ENCODE measurements around the gene GPC5. TPM values are rescaled to one million over a fixed set of nuclear protein-coding genes. Genes with fewer than 3 reads are reported as not detected.
"Not testable (repeated sequence)": the region's sequence is repeated elsewhere in the genome, so short reads cannot be mapped to it uniquely, and the experiment has no call there.

The GPC5 gene
- total RNA-seq, 1 experiment from 2014 or later = 14.2 TPM

DNA sequence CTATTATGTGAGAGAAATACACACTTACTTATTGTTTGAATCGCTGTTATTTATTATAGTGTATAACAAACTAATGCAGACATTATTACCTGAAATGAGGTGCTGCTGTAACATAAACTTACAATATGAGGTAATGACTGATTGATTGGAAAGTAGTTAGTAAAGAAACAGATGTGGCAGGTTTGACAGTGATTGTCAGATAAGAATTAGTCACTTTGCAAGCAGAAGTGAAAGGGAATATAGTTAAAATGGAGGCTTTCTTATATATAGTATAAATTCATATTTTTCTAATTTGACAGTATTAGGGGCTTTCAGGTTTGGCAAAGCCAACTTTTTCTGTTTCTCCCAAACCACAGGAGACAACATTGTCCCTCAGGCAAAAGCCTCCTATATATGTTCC, 30.3 kb upstream of the GPC5 start:
- in situ Hi-C loops (cut with HindIII; ENCODE audit: low sequenced_read_pairs) = no loop called here
- no peak for DNase-seq (ENCODE audit: low spot score)

DNA sequence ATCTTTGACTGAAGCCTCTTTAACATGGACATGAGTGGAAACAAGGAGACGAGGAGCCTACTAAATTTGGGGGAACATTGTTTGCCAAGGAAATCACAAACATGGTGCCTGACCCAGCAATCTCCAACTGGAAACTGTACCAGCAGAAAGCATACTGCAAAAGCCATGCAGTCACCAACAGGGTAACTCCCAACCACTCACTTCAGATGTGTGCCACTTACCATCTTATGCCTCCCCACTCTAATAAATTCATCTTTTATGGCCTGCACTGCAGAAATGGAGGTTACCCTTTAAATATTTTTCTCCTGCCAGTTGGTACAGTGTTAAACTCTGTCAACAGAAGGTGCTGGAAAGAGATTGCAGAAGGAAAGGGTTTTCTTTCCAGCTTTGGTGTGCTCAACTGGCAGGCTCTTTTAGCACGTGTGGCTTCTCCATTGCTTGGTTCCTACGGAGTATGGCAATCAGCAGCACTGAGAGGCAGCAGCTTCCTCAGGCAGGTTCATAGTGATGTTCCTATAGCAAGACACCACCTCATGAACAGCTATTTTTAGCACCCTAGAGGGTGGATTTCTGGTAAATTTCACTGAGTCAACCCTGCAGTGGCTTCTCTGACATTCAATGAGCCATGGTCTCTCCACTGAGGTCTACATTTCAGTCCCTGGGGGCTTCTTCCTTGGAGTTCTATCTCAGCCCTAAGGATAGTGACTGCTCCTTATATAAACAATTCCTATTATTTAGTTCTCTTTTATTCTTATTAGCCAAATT, 29.6 kb upstream of the GPC5 start:
- in situ Hi-C loops (cut with HindIII; ENCODE audit: low sequenced_read_pairs) = no loop called here

DNA sequence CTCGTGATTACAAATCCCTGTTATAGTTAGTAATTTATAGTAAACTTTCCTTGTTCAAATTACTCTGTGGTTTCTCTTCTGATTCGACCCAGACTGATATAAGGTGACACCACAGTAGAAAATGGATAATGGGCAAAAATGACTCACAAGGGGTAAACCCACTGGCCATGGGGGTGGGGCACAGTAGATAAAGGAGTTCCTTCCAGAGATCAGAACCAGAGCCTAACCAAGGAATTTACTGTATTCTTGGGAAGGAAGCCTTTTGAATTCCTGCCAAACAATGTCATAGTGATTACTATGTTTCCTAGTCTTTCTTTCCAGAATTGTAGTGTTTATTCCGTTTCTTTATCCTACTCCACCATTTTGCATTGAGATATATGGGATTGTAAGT, 29.0 kb upstream of the GPC5 start:
- DNase-seq (ENCODE audit: low spot score) = no peak
- in situ Hi-C loops (cut with HindIII; ENCODE audit: low sequenced_read_pairs) = no loop called here

More for the DNA sequence above, 29.6 kb upstream of the GPC5 start:
- DNase-seq (ENCODE audit: low spot score) = no peak

DNA sequence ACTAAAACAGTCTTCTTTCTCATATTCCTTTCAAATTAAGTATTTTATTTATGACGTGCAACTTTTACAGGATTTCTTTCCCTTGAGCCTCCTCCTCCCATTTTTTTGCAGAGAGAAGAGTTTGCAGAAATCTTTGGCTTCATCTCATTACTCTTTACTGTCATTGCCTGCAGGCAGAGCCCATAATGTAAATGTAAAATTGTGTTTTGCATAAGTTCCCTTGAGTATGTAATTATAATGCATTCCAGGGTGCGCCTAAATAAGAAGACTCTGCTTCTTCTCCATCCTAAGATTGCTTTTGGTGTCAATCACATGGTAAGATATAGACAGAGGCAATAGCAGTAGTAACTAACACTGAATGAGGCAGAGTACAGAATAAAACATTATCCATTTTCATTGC, 27.9 kb upstream of the GPC5 start:
- in situ Hi-C loops (cut with HindIII; ENCODE audit: low sequenced_read_pairs) = no loop called here
- no peak for DNase-seq (ENCODE audit: low spot score)

DNA sequence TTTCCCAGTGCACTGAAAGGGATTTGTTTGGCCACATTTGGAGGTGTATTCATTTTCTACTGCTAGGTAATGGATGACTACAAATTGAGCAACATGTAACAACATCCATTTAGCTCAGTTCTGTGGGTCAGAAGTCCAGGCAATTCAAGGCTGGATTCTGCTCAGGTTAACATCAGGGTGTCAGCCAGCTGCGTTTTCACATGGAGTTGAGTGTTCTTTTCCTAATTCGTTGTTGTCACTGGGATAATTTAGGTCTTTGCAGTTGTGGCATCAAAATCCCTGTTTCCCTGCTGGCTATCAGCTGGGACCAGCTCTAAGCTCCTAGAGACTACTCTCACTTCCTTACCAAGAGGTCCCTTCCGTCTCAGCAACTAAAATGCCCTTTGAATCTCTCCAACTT, 25.5 kb upstream of the GPC5 start:
- no peak for DNase-seq (ENCODE audit: low spot score)
- in situ Hi-C loops (cut with HindIII; ENCODE audit: low sequenced_read_pairs) = no loop called here

DNA sequence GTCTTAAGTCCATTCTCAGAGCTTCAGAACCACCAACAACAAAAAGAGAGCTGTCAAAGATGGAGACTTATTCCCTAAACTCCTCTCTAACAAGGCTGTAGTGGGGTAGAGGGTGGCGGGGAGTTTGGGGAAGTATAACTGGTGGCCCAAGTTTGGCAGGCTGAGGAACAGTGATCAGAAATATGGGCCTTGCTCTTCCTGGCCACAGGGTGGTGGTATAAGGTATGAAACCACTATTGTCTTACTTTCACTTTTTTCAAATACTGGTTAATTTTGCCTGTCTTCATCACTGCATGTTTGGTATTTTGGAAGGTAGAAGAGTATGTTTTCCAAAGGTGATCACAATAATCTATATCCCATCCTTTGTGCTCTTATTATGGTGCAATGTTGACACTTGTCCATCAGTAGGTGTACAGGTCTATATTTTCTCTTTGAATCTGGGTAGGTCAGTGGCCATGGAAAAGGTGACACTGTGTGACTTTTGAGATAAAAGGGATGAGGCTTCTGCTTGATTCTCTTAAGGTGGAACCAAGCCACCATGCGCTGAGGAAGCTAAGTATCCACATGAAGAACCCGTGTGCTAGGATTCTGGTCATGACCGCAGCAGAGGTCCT, 23.2 kb upstream of the GPC5 start:
- no peak for DNase-seq (ENCODE audit: low spot score)
- in situ Hi-C loops (cut with HindIII; ENCODE audit: low sequenced_read_pairs) = no loop called here

DNA sequence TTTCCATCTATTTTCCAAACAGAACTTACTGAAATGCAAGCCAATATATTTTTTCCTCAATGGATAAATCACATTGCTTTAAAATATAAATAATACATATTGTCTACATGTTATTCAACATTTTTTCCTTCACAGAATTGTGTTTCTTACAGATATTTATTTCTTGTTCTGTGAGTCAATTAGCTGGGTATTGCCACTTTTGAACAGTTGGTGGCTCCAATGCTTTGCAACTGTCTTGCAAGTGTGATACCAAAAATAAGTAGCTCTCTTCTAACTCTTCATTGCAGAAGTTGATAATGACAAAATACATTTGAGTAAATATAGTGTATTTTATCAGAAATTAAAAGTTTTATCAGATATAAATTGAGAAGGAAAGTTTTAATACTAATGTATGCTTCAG, 17.1 kb upstream of the GPC5 start:
- in situ Hi-C loops (cut with HindIII; ENCODE audit: low sequenced_read_pairs) = no loop called here
- DNase-seq (ENCODE audit: low spot score) = peak; percentile 26

DNA sequence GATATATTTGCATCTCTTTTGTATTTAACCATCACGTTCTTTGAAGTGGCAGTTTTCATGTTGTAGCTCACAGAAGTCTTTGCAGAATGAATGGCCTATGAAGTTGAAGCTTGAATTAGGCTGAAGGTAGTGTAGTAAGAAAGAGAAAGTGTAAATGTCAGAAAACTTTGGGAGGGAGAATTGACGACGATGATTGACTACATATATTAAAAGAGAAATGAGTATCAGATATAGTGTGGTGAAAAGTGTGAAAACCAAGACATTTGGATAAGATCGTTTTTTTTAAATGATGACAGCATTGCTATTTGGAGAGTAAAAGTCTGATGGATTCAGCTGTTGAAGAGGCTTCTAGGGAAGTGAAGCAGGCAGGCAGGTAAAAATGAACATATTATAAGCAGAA, 14.6 kb upstream of the GPC5 start:
- DNase-seq (ENCODE audit: low spot score) = no peak
- in situ Hi-C loops (cut with HindIII; ENCODE audit: low sequenced_read_pairs) = no loop called here

DNA sequence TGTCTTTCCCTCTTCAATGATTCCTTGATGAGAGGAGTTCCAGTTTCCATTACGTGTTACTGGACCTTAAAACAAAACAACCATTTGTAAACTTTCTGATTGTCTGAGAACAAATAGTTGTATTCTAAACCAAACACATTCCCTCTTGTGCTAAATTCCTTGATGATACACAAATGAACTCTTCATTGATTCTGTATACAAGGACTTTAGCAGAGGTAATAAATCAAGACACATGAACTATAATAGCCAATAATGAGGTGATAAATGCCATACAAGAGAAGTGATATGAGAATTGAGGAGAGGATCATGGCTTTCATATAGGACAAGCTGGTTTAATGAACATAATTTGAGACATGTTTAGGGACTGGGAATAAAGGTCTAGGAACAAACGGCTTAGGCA, 13.5 kb upstream of the GPC5 start:
- no peak for DNase-seq (ENCODE audit: low spot score)
- in situ Hi-C loops (cut with HindIII; ENCODE audit: low sequenced_read_pairs) = no loop called here

DNA sequence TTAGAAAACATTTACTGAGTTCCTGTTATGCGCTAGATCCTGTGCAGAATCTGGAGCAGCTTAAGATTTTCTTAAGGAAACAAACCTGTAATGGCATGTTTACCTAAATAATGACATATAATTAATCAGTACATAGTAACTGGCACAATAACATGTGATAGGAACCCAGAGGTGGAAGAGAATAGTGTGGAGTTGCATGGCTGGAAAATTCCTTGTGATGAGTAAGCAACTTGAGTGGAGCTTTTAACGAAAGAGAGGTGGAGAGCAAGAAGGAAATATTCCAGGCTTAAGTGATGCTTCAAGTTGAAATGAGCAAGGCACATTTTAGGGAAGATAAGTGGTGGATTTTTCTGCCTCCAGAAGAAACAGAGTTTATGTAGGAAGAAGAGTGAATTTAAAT, 9.2 kb upstream of the GPC5 start:
- no peak for DNase-seq (ENCODE audit: low spot score)
- in situ Hi-C loops (cut with HindIII; ENCODE audit: low sequenced_read_pairs) = no loop called here

DNA sequence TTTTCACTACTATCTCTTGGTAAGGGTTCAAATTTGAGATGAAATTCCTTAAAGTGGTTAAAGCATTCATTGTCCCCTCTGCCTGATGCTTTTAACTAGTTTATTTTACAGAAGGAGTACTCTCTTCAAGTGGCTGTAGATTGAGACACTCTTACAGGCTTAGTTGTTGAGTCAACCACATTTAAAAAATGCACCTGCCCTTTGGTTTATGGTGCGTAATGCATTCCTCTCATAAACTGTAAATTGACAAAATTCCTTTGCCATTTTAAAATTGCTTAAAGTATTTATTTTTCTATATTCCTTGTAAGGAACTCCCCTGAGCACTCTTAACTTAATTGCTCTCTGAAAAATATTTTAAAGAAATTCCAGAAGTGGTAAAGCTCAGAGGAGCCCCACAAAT, 826 bp upstream of the GPC5 start:
- in situ Hi-C loops (cut with HindIII; ENCODE audit: low sequenced_read_pairs) = no loop called here
- no peak for DNase-seq (ENCODE audit: low spot score)

DNA sequence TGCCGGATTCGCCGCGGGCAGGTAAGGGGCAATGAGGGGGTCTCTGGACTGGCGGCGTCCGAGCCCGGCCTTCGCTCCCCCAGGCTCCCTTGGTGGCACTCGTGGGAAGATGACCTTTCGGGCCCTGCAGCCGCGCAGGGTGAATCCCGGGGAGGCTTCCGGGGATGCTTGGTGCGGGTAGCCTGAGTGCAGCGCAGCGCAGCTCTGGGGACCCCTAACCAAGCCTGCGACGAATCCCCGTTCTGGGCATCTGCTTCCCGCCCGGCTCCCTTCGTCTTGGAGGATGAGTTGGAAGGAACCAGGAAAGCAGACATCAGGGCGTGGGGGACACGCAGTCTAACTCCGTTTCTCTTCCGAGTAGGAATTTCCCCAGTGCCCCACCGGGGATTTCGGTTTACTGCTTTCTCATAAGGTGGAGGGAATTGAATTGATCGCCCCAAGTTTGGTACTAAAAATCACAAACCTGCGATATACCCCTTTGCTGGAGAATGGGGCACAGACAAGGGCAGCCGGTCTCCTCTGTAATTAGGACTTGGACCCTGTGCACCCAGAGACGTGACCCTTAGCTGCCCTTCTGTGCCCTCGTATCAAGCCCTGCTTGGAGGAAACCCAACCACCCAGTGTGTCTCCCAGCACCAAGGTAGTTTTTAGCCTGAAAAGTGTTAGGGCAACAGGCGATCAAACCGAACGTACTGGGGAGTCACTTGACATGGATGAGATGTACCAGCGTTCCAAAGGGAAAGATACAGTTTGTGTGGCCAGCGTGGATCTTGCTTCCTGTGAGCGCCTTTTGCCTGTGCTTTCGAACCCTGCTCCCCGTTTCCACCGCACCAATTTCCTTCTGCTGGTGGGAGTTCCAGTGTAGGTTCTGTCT, 1.0 kb downstream of the GPC5 start:
- in situ Hi-C loops (cut with HindIII; ENCODE audit: low sequenced_read_pairs) = no loop called here
- DNase-seq (ENCODE audit: low spot score) = peak; percentile 4

DNA sequence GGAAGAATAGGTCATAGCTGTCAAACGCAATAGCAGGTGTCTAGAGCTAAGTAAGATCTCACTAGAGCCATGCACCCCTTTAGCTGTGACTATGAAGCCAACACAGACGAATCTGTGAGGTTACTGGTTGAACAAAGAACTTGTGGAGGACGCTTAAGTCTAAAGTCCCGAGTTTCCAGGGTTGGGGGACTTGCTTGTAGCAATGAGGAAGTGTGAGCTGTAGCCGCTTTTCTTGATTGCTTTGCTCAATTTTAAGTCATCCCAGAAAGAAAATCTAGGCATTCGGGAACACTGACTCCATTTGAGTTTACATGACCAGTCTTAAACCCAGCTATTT, 1.6 kb downstream of the GPC5 start:
- in situ Hi-C loops (cut with HindIII; ENCODE audit: low sequenced_read_pairs) = no loop called here
- DNase-seq (ENCODE audit: low spot score) = peak; percentile 8

DNA sequence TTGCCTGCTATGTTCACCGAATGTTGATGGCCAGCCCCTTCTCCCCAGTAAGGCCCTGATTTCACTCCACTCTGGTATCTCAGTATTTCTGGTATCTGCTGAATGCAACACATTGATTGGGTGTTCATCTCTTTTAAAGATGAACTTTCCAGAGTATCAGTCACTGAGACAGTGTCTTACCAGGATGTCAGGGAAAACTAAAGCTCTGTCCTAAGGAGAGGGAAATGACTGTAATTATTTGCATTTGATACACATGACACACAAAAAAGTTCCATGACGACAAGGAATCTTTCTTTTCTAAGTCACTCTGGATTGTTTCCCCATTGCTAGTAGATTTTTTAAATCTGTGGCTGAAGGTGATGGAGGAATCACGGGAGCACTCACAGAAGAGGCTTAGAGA, 2.2 kb downstream of the GPC5 start:
- in situ Hi-C loops (cut with HindIII; ENCODE audit: low sequenced_read_pairs) = no loop called here
- DNase-seq (ENCODE audit: low spot score) = no peak

DNA sequence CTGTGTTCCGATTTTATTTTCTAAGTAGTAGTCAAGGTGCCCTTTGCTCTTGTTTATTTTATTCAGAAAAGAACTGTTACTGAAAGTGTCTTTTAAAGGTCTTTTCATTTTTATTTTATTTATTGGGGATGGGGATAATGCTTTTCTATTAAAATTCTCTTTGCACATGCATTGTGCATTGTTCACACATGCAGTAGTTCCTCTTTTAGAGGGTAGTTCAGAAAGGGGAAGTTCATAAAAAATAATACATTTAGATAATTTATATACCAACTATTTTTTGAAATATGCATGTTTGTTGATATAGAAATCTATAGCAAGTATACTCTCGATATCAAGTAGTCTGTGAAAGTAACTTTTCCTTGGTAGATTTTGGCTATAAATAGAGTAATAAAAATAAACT, 3.5 kb downstream of the GPC5 start:
- no peak for DNase-seq (ENCODE audit: low spot score)
- in situ Hi-C loops (cut with HindIII; ENCODE audit: low sequenced_read_pairs) = no loop called here

DNA sequence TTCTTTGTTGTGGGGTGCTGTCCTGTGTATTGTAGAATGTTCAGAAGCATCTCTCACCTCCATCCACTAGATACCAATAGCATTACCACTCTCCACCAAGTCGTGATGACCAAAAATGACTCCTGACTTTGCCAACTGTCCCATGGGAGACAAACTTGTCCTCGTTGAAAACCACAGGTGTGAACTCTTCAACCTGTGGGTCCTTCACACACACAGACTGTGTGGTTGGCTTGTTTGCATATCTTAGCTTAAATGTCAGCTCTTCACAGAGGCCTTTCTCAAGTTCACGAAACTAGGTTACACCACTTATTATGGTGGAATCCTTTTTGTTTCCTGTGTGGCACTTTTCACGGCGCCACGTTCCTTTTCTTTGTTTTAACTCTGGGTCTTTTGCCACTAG, 6.8 kb downstream of the GPC5 start:
- in situ Hi-C loops (cut with HindIII; ENCODE audit: low sequenced_read_pairs) = no loop called here
- no peak for DNase-seq (ENCODE audit: low spot score)

DNA sequence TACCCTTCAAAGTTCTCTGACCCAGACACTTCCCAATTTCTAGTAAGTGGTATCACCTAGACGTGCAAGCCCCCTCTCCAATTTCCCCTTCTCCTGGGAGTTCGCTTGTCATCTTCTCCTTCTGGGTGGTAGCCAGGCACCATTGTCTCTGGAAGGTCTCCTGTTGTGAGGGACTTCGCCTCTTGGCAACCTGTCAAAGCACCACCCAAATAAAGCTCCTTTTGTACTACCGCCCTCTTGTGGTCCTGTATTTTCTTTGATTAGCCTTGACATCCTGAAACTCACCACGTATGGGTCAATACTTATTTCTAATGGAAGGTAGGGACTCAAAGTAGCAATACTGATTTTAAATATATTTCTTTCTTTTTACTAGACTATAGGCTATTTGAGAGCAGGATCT, 8.2 kb downstream of the GPC5 start:
- in situ Hi-C loops (cut with HindIII; ENCODE audit: low sequenced_read_pairs) = no loop called here
- DNase-seq (ENCODE audit: low spot score) = peak; percentile 21

DNA sequence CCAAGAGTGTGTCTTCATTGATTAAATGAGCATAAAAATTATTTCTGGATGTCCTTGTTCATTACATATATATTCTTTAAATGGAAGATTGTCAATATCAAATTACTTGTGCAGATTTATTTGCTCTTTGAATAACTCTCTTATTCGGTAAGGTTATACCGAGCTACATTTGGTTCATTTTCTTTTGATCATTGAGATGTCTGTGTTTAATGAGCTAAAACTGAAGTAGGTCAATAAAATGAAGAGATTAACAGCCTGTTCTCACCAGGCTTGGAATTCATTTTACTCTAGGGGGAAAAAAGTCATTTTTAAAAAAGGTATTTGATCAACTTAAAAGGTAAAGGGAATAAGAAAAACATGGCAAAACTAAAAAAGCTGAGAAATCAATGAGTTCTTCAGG, 10.6 kb downstream of the GPC5 start:
- in situ Hi-C loops (cut with HindIII; ENCODE audit: low sequenced_read_pairs) = no loop called here
- no peak for DNase-seq (ENCODE audit: low spot score)

DNA sequence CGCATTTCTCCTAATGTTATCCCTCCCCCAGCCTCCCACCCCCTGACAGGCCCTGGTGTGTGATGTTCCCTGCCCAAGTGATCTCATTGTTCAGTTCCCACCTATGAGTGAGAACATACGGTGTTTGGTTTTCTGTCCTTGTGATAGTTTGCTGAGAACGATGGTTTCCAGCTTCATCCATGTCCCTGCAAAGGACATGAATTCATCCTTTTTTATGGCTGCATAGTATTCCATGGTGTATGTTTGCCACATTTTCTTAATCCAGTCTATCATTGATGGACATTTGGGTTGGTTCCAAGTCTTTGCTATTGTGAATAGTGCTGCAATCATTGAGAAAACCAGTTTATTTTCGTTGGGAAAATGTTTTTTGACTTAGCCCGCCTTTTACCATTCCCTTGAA, 18.2 kb downstream of the GPC5 start:
- in situ Hi-C loops (cut with HindIII; ENCODE audit: low sequenced_read_pairs); DNase-seq (ENCODE audit: low spot score): not testable (repeated sequence)

DNA sequence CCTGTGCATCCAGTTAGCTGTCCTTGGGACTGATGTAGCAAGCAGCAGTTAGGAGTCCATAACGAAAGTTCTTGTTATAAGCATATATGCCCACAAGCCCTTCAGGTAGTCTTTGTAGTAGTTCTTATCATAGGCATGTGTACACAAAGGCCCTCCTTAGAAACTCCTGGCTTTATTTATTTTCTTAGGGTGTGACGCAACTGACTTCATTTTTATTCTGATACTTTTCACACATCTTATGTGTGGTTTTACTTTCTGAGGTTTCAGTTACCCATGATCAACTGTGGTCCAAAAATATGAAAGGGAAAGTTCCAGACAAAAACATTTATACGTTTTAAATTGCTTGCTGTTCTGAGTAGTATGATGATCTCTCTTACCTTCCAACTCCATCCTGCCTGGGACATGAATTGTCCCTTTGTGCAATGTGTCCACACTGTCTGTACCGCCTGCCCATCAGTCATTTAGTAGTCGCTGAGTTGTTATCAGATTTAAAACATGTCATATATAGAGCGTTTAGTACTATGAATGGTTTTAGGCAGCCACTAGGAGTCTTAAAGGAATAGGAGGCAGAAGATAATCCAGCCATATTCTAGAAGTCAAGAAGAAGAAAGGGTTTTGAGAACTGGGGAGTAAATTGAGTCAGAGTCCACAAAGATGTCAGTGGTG, 19.4 kb downstream of the GPC5 start:
- DNase-seq (ENCODE audit: low spot score) = no peak
- in situ Hi-C loops (cut with HindIII; ENCODE audit: low sequenced_read_pairs) = no loop called here
